ENCODE measurements around the gene BRINP3.

The BRINP3 gene

GRCh38 chr1:190312763-190313162, 164.9 kb downstream of the BRINP3 start:
- DNase-seq, result no peak

GRCh38 chr1:190303501-190303900, 174.2 kb downstream of the BRINP3 start:
- DNase-seq, result no peak

GRCh38 chr1:190296453-190296852, 181.2 kb downstream of the BRINP3 start:
- no peak for DNase-seq

GRCh38 chr1:190289897-190290296, 187.8 kb downstream of the BRINP3 start:
- DNase-seq, result no peak

GRCh38 chr1:190286111-190286510, 191.6 kb downstream of the BRINP3 start:
- no peak for DNase-seq

GRCh38 chr1:190277107-190277506, 200.6 kb downstream of the BRINP3 start:
- no peak for DNase-seq

- DNase-seq, result no peak
Measured at GRCh38 chr1:190274721-190275120, 202.9 kb downstream of the BRINP3 start.

- no peak for DNase-seq
Measured at GRCh38 chr1:190273161-190273560, 204.5 kb downstream of the BRINP3 start.

- no peak for DNase-seq
Measured at GRCh38 chr1:190262538-190262937, 215.1 kb downstream of the BRINP3 start.

- DNase-seq, result no peak
Measured at GRCh38 chr1:190259424-190259823, 218.2 kb downstream of the BRINP3 start.

GRCh38 chr1:190258003-190258402, 219.7 kb downstream of the BRINP3 start:
- DNase-seq, result no peak

- DNase-seq, result no peak
Measured at GRCh38 chr1:190252046-190252445, 225.6 kb downstream of the BRINP3 start.

- DNase-seq, result no peak
Measured at GRCh38 chr1:190250368-190250767, 227.3 kb downstream of the BRINP3 start.

- DNase-seq, result no peak
Measured at GRCh38 chr1:190244406-190244805, 233.3 kb downstream of the BRINP3 start.

- DNase-seq, result no peak
Measured at GRCh38 chr1:190243056-190243455, 234.6 kb downstream of the BRINP3 start.

- no peak for DNase-seq
Measured at GRCh38 chr1:190226006-190226405, 251.7 kb downstream of the BRINP3 start.

GRCh38 chr1:190212450-190212849, 265.2 kb downstream of the BRINP3 start:
- no peak for DNase-seq

GRCh38 chr1:190207733-190208132, 269.9 kb downstream of the BRINP3 start:
- DNase-seq, result no peak

GRCh38 chr1:190205713-190206112, 272.0 kb downstream of the BRINP3 start:
- DNase-seq, result no peak

- DNase-seq, result no peak
Measured at GRCh38 chr1:190196020-190196419, 281.6 kb downstream of the BRINP3 start.

GRCh38 chr1:190193508-190194115, 284.1 kb downstream of the BRINP3 start:
- DNase-seq, result no peak

GRCh38 chr1:190192627-190193026, 285.0 kb downstream of the BRINP3 start:
- no peak for DNase-seq

- no peak for DNase-seq
Measured at GRCh38 chr1:190183588-190183987, 294.1 kb downstream of the BRINP3 start.

- no peak for DNase-seq
Measured at GRCh38 chr1:190179817-190180216, 297.8 kb downstream of the BRINP3 start.

GRCh38 chr1:190178827-190179226, 298.8 kb downstream of the BRINP3 start:
- no peak for DNase-seq

- no peak for DNase-seq
Measured at GRCh38 chr1:190177555-190177954, 300.1 kb downstream of the BRINP3 start.

Measured in stimulated activated CD4-positive, alpha-beta T cell treated with anti-CD3 and anti-CD28 coated beads, Interleukin-15, amount 100 ng/mL, for 24 hours (primary cell).